ENCODE data around the gene GPANK1. TPM values are rescaled to one million over a fixed set of nuclear protein-coding genes. Genes with fewer than 3 reads are reported as not detected.
"Not testable (repeated sequence)": the region's sequence is repeated elsewhere in the genome, so short reads cannot be mapped to it uniquely, and the experiment has no call there.

Gene GPANK1
- total and polyA plus RNA-seq, 2 of the 4 experiments (the other 2 are of a cell fraction), result 6.1 to 13.8 TPM

GRCh38 chr6:31709157-31709556, 44.4 kb upstream of the GPANK1 start:
- H3K4me2 ChIP-seq (ENCODE audit: low read depth, low read length); H3K27ac ChIP-seq (ENCODE audit: insufficient read depth, low read length); H3K4me3 ChIP-seq (ENCODE audit: insufficient read depth, low read depth, low read length); H2BK20ac ChIP-seq (ENCODE audit: low read depth, low read length); H2AK9ac ChIP-seq (replicated peaks; ENCODE audit: low read depth, low read length, poor library complexity); ATAC-seq (ENCODE audit: low read depth); H3K36me3 ChIP-seq (ENCODE audit: control insufficient read depth, insufficient read depth, low read length); H4K91ac ChIP-seq (ENCODE audit: insufficient read depth, low read depth, low read length); intact Hi-C loops (cut with micrococcal nuclease); H4K5ac ChIP-seq (ENCODE audit: low read depth, low read length); H3K56ac ChIP-seq (ENCODE audit: extremely low read depth, insufficient read depth, low read length); H2BK5ac ChIP-seq (ENCODE audit: low read depth, low read length, poor library complexity, severe bottlenecking); dilution Hi-C loops (cut with HindIII; ENCODE audit: low sequenced_read_pairs, unreplicated experiment); H3K18ac ChIP-seq (ENCODE audit: low read depth, low read length); H2BK120ac ChIP-seq (ENCODE audit: low read depth, low read length); H3K9me3 ChIP-seq (ENCODE audit: control insufficient read depth, insufficient read depth, low read length); H4K8ac ChIP-seq (ENCODE audit: low read depth in 2 of 2, low read length in 2 of 2); H3K14ac ChIP-seq (replicated peaks; ENCODE audit: low read depth, low read length); H3K4me1 ChIP-seq (ENCODE audit: control insufficient read depth, insufficient read depth, low read length); H3K79me1 ChIP-seq (ENCODE audit: low read depth in 1 of 2, low read length in 2 of 2); H3K9ac ChIP-seq (ENCODE audit: low read depth, low read length); H2BK15ac ChIP-seq (ENCODE audit: low read depth, low read length); in situ Hi-C loops (cut with MboI; ENCODE audit: low sequenced_read_pairs); POLR2A ChIA-PET (ENCODE audit: unreplicated experiment); H3K23ac ChIP-seq (ENCODE audit: low read depth, low read length); BruUV-seq (replicated peaks); H3K4ac ChIP-seq (ENCODE audit: low read depth, low read length); H3K9me1 ChIP-seq (ENCODE audit: insufficient read depth, low read length); H2AK5ac ChIP-seq (ENCODE audit: low read depth, low read length); DNase-seq; H2AFZ ChIP-seq (replicated peaks; ENCODE audit: low read length, poor library complexity); H4K20me1 ChIP-seq (ENCODE audit: insufficient read depth, low read length): not testable (repeated sequence)
- peaks cover 27% of the 10 kb centered on the region for H3K27me3 ChIP-seq (ENCODE audit: control insufficient read depth, insufficient read depth, low read length)
- WGBS, 2 experiments (ENCODE audit: extremely low coverage in 2 of 2, insufficient read length in 1 of 2), result 76% methylated on average over 3 of the region's 11 CpGs; no CpG with 5 or more reads in 1 of the 2 experiments
- CTCF ChIA-PET, result interaction anchor here (0.6 kb wide), 1 partner anchor 28 kb away, joined by 3 read pairs; no protein-coding TSS in a partner anchor

Data from IMR-90 (cell line).